HG03520 (cell line): Measurements from ENCODE around the gene CD109.
A peak's percentile ranks its signal among the peaks of the same experiment; 100 is the strongest.

Source experiments
- ATAC-seq: cut with Tn5 transposase; IDR thresholded peaks from one replicate; pipeline ENCODE4 v1.9.1; 2021; ENCODE audit warnings: mild to moderate bottlenecking, moderate library complexity; ENCODE audit not compliant: unreplicated experiment

Gene CD109

DNA sequence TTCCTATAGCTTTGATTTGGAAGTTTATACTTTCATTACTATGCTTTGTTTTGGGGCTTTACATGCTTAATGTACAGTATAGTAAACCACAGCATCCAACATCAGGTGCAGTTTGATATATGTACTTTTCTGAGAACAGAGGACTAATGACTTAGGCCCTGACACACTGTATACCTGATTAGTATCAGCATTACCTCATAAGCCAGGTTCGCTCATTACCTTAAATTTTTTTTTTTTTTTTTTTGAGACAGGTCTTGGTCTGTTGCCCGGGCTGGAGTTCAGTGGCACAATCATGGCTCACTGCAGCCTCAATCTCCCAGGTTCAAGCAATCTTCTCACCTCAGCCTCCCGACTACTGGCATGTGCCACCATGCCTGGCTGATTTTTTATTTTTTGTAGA, 28.4 kb downstream of the CD109 start:
- no peak for ATAC-seq

DNA sequence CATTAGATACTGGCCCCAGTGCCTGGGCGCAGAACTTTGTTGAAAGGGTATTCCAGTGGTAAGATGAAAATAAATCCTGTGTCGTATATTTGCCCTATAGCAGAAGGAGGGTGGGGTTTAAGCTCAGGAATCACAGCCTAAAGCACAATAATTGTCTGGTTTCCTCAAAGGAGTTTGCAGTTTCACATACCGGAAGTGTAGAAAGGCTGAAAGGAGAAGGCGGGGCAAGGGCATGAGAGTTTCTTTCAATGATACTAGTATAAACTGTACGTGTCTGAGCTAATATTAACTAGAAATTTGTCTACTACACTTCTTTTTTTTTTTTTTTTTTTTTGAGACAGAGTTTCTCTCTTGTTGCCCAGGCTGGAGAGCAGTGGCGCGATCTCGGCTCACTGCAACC, 29.2 kb downstream of the CD109 start:
- peak; percentile 45 for ATAC-seq

DNA sequence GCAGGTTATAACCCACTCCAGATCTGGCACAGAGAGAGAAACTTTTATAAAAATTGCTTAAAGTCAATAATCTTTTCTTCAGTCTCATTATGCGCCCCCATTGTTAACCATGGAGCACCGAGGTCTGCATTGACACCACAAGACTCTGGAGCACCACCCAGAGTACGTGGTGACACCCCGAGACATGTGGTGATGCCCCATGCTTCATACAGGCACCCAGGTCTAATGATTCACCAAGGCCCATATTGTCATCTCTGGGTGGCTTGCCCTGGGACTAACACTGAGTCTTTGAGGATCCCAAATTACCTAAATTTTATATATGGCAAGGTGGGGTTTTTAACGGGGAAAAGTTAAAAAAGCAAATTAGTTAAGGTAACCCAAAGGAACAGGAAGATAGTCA, 31.1 kb downstream of the CD109 start:
- no peak for ATAC-seq

DNA sequence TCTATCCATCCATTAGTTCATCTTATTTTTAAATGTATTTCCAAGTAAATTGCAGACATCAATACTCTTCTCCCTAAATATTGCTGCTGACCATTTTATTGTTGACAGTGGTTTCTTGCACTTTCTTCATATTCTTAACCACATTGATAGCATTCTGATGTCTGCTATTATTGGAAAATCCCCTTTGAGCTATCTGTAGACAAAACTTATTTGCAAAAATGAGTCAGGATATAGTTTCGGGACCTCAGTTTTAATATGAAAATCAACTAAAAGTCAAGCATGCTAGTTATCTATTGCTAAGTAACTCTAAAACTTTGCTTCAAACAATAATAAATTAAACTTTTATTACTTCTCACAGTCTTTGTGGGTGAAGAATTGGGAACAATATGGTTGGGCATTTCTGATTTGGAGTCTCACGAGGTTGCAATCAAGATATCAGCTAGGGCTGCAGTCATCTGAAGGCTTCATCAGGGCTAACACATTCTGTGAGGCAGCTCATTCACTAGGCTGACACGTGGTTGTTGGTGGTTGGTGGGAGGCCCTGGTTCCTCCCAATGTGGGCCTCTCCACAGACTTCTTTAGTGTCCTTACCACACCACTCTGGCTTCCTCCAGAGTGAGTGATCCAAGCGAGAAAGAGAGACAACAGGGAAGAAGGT, 32.7 kb downstream of the CD109 start:
- ATAC-seq = peak; percentile 41

DNA sequence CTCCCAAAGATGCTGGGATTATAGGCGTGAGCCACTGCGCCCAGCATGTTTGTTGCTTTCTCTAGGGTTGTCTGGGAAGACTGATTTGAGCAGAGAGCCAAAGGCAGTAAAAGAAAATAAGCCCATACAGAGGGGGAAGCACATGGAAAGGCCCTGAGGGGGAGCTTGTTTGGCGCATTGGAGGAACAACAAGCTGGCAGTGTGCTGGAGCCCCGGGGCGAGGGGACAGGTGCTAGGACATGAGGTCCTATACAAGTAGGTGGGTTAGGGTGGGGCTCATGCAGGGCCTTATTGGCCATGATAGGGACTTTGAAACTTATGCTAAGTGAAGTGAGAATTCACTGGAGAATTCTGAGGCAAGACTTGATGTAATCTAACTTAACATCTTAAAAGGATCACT, 35.3 kb downstream of the CD109 start:
- no peak for ATAC-seq

DNA sequence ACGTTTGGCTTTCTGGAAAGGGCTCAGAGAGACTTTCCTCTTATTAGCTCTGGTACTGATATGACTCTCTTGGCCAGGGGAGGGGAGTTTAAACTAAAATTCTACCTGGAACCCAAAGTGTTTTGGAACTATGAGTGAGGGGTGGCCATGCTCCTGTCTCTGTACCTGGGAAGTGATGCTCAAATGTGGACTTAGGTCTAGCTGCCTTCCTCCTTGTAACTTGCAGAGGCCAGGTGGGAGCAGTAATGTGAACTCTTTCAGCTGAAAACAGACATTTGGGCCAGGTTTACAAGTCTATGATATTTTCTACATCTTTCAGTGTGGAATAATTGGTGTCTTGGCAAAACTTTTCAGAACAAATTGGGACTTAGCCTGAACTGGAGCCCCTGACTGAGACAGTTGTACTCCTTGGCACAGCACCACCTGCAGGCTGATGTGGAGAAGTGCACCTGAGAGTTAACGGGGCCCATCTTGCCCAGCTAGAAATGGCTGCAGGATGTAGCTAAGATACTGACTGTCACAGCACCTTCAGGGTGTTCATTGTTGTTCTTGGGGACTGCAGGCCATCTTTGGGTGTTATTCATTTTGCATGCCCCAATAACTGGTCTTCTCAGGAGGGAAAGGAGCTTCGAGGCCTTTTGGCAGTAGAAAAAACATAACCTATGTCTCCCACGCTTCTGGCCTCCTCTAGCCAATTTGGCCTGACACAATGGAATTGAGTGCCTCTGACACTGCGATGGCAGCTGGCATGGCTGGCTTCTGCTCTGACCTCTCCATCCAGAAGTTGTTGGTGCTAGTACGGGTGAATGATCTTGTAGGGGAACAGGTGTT, 37.1 kb downstream of the CD109 start:
- ATAC-seq = peak; percentile 73

DNA sequence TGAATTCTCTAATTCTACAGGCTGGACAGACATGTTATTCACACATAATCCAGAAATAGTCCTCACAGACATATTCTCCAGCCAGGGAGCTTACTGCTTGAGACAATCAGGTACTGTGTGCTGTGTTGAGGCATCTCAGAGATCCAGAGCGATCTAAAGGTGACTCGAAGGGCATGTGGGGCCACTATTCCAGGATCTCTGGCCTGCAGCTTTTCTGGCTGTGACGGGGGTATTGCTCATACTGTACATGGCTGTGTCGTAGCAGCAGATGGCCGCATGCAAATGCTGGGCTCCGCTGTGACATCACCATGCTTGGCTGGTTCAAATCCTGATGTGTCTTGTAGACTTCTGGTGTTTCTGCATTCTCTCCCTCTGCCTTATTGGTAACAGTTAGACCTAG, 37.8 kb downstream of the CD109 start:
- no peak for ATAC-seq

DNA sequence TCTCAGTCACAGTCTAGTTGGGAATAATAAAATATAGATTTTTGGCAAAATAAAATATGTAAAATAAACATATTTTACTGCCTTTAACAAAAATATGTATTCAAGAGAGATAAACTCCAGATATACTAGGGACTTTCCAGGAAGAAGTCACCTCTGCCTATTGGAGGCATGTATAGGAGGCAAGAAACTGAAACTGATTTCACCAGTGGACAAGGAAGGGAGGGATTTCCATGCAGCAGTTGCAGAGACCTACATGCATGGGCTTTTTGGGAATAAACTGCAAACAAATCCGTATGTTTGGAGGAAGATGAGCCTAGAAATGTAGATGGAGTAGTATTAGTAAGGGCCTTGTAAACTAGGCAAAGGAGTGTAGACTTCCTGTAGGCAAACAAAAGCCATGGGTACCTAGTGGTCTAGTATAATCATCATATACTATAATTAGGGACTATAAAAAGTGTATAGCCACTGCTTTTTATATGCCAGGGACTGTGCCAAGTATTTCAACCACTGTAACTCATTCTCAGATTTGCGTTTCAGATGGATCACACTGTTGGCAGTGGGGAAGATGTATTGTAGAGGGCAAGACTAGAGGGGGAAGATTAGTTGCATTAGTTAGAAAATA, 38.9 kb downstream of the CD109 start:
- ATAC-seq = no peak

DNA sequence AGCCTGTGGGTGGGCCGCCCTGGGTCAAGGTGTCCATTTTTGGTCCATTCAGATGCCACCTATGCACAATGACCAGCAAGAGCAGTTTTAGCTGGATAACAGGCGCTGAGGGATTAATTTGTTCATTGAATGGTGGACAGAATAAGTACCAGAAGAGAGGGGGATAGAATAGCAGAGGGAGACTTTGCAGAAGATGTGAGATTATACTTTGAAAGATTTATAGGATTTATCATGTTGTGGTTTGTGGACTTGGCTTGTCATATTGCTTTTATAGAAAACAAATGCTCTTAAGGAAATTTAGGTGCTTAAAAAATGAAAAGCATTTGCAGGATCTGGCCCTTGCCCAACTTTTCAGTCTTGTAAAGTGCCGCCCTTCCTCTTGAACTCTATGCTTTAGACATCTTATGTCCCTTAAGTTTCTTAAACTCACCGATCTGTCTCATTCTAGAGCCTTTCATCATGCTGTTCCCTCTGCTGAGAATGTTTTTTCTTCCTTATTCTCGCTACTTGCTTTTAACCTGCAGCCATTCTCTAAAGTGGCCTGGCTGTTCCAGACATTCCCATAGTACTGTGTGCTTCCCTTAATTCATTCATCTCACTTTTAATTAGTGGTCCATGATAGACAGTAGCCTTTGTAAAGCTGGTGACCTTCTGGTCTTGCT, 42.5 kb downstream of the CD109 start:
- ATAC-seq = no peak

DNA sequence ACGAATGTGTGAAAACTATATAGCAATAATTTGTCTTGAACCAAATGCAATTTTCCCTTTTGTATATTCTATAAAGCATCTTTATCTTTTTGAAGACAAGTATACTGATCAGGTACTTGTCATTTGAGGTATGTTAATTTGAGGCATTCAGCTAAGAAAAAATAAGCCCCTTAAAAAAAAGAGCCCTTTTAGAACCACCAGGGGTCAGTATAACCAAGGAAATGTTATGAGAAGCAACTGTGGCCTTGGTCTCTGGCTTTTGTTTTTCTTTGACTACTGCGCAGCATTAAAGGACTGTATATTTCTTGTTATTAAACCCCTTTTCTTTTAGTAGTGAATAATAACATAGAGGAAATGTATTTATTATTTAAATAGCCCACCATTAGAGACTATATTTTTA, 43.1 kb downstream of the CD109 start:
- peak; percentile 57 for ATAC-seq

DNA sequence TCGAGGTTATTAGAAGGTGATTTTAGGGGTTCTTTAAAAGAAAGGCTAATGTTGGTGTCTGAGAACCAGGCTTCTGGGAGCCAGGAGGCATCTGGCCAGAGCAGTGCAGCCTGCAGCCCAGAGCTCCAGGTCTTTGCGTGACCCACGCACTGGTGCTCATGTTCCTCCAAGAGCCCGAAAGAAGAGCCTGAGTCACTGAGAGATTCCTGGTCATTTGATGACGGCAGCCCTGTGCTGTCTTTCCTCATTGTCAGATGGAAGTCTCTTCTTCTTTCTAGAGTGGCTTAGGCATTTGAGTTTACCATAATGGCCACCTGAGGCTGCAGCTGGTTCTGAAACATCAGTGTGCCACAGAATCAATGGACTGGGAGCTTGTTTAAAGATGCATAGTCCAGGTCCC, 46.4 kb downstream of the CD109 start:
- ATAC-seq = no peak

DNA sequence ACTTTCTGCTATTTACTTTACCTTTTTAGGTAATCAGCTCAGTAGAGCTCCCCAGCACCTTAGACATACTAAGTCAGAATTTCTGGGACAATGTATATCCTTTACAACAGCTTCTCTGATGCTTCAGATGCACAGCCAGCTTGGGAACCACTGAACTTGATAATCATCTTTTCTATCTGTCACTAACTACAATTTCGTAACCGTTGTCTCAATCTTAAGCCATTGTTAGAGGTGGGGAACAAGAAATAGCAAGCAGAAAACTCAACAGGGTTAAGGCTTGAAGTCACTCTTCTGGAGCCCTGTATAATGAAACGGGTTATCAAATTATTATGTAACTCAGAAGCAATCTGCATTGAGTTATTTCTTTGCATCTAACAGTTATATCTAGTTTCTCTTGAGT, 47.1 kb downstream of the CD109 start:
- no peak for ATAC-seq

DNA sequence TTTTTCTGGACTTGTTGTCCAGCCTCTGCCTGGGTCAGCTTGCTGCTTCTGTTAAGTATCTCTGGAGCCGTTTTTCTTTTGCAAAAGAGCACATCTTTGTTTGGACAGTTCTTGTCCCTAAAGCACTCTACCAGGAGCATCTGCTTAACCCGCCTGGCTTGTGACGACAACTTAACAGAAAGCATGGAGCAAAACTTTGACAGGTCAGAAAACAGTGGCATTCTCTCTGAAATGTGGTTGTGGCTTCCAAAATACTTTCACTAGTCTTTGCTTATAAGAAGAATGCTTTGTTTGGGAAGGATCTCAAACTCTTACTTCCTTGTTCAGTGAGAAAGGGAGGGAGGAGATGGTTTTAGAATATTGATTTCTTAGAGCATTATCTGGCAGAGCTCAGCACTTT, 47.6 kb downstream of the CD109 start:
- ATAC-seq = no peak

DNA sequence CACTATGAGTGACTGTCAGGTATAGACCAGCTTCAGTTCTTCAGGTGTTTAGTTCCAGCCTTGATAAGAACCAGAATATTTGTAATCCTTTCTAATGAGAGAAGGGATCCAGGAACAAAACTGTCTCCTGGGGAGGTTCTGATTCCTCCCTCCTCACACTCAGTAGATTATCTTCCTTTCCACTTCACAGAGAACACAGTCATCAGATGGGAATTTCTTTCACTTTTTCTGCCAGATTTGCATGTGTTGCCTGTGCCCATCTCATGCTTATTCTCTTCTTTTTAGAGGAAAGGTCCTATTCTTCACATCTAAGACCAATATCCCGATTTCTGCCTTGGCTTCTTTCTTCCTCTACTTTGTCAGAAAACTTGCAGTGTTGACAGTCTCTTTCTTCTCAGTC, 50.8 kb downstream of the CD109 start:
- ATAC-seq = no peak

DNA sequence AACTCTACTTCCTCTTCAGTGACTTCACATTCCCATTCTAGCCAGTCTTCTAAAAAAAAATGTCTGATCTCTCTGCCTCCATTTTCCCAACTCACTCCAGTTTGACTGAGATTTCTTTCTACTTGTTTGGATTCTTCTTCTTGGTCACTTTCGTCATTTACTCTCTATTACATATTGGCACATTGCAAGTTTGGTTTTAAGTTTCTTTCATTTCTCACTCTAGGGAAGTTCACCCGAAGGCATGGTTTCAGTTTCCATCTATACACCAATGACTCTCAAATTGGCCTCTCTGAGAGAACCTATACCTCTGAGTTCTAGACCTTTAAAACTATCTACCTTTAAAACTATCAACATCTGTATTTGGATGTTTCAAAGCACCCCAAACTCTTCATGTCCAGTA, 51.3 kb downstream of the CD109 start:
- peak; percentile 98 for ATAC-seq

DNA sequence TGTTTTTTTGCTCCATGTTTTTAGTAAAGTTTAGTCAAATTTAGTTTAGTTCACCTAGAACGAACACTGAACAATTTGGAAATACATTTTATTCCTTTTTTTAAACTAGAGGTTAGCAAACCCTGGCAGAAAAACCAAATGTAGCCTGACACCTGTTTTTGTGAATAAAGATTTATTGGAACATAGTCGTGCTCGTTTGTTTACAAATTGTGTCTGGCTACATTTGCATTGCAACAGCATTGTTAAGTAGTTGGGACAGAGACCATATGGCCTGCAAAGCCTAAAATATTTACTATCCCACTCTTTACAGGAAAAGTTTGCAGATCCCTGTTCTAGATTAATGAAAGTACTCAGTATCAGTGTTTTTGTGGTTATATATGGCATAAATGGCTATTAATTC, 56.9 kb downstream of the CD109 start:
- no peak for ATAC-seq

DNA sequence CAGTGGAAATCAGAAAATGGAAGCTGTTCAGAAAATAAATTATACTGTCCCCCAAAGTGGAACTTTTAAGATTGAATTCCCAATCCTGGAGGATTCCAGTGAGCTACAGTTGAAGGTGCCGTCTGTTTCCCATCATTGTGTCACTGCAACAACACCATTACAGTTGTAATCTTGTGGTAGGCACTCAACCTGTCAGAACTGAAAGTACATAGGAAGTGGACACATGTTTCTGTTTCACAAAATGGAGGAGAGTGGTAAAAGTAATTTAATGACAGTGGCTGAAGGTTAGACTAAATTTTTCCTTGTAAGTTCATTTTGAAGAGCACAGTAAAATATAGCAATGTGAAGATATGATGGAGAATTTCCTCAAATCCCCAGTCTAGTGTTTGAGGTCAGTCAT, 70.0 kb downstream of the CD109 start:
- ATAC-seq = no peak

DNA sequence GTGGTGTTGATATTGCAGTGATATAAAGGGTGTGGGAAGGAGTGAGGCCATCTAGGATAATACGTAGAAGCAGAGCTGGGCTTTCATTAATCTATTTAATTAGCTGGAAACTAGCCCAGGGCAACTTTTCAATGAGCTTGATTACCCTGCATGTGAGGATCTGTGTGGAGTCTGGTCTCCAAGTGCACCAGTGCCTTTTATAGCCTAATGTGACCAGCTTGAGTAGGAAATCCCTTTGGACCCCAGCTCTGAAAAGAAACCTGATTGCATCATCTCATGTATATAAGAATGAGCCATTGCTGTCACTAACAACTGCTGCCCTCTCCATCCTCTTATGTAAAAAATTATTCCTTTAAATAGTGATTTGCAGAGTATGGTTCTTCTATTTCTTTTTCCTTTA, 72.6 kb downstream of the CD109 start:
- ATAC-seq = no peak

DNA sequence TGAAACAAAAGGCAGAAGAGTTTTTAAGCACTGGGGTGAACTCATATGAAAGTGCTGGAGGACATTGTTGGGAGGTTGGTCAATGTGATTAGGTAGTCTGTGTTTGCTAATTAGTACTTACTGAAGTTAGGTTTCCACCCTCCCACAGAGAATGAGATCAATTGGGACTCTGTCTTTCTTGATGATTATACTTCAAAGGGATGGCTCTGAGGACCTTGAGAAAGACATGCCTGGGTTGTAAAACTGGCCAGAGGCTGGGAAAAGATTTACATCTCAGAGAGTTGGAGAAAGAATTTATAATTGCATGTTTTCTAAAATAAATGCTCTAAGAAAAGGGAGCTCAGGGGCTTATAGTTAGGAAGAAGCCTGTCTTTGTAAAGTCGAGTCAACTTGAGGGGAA, 74.0 kb downstream of the CD109 start:
- ATAC-seq = no peak

DNA sequence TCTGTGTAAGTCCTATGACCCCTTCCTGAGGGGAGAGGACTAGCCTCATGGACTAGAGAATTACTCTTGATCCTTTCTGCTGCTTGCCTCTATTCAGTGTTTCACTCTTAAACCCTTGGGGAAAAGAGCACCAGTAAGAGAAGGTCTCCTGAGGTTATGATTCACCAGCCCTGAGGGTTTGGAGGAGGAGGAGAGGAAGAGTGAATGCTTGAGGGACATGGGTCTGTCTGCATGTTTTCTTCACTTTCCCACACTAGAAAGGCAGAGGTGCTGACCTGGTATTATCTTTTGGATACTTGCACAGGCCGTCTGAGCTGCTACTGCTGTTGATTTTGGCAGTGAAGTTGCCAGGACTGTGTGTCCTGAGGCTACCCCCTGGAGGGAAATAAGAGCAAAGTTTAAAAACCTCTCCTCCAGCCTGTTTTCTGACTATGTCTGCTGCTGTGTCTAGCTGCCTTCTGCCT, 78.3 kb downstream of the CD109 start:
- ATAC-seq = no peak

DNA sequence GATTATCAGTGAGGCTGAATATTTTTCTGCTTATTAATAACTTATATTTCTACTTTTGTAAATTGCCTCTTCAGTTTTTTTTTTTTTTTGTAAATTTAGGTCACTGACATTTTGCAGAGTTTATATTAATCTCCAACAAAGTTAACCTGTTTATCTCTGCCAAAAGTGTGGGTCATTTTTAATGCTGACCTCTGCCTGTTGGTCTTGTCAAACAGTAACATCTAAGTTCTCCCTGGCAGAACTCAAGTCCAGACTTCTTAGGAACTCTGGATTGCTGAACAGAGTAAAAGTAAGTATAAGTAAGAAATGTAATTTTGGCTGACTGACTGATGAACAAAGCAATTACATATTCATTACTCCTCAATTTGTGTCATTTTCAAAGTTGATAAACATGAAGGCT, 83.9 kb downstream of the CD109 start:
- ATAC-seq = no peak

DNA sequence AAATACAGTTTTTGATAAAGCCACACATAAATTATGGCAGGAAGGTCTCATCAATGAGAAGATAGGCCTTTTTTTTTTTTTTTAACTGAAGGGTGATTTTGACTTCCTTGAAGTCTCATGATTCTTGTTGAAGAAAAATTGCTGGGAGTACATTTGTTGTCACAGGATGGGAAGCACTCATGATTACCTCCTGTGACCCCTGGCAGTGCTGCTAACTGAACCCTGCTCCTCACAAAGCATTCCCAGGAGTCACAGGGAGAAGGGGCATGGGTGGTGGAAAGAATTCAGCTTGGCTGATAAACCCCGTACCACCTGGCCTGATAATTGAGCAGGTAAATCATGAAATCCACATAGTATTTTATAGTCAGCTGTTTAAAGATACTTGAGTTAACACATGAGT, 86.9 kb downstream of the CD109 start:
- no peak for ATAC-seq
